ENCODE measurements around the gene KRTAP10-2.

KRTAP10-2 gene

DNA sequence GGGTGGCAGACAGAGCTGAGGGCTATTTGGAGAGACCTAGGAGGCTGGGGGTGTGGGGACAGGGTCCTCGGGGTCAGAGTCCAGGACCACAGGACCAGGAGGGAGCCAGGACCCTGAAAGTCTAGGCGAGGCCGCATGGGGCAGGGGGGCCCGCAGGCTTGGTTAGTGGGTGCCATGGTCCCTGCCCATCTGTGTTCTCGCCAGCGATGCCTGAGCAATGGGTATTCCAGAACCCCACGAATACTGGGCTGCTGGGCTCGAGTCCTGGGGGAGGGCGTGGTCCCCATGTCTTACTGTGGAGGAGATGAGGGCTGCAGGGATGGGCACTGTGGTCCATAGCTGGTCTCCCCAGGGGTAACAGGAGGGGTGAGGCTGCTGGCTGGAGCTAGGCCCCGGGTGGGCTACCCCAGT, 39.0 kb upstream of the KRTAP10-2 start:
- TF ChIP-seq, protein P1, sequence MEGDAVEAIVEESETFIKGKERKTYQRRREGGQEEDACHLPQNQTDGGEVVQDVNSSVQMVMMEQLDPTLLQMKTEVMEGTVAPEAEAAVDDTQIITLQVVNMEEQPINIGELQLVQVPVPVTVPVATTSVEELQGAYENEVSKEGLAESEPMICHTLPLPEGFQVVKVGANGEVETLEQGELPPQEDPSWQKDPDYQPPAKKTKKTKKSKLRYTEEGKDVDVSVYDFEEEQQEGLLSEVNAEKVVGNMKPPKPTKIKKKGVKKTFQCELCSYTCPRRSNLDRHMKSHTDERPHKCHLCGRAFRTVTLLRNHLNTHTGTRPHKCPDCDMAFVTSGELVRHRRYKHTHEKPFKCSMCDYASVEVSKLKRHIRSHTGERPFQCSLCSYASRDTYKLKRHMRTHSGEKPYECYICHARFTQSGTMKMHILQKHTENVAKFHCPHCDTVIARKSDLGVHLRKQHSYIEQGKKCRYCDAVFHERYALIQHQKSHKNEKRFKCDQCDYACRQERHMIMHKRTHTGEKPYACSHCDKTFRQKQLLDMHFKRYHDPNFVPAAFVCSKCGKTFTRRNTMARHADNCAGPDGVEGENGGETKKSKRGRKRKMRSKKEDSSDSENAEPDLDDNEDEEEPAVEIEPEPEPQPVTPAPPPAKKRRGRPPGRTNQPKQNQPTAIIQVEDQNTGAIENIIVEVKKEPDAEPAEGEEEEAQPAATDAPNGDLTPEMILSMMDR (IDR thresholded peaks at IDR 0.05; ENCODE audit: insufficient read depth, low read length, poor library complexity, severe bottlenecking), result no peak
- TF ChIP-seq EZH2phosphoT487 (conservative IDR thresholded peaks at IDR 0.05; ENCODE audit: low read length), result no peak
- H3K9me2 ChIP-seq (replicated peaks; ENCODE audit: insufficient read depth, low read length), result no peaks in the 10 kb centered on the region
- no peaks in the 10 kb centered on the region for H4K20me1 ChIP-seq (ENCODE audit: low read depth, low read length)
- H3K36me3 ChIP-seq (ENCODE audit: low read length), result no peaks in the 10 kb centered on the region
- no peak overlapping the region for H2AFZ ChIP-seq (ENCODE audit: low read depth, low read length, severe bottlenecking)
- no peaks in the 10 kb centered on the region for H3F3A ChIP-seq (ENCODE audit: insufficient read depth)
- no peak overlapping the region for H3K9ac ChIP-seq (ENCODE audit: low read length)
- no peaks in the 10 kb centered on the region for H3K27me3 ChIP-seq (ENCODE audit: low read length)
- H3K4me3 ChIP-seq (ENCODE audit: insufficient read depth, low read length, poor library complexity, severe bottlenecking), result no peak overlapping the region
- no peak overlapping the region for H3K27ac ChIP-seq (ENCODE audit: low read depth, low read length)
- H3K9me3 ChIP-seq (ENCODE audit: insufficient read depth, low read length), result no peaks in the 10 kb centered on the region
- no peak overlapping the region for H3K4me2 ChIP-seq (ENCODE audit: low read depth, low read length, poor library complexity, severe bottlenecking)
- H3K79me2 ChIP-seq (ENCODE audit: insufficient read depth, low read length), result no peaks in the 10 kb centered on the region

DNA sequence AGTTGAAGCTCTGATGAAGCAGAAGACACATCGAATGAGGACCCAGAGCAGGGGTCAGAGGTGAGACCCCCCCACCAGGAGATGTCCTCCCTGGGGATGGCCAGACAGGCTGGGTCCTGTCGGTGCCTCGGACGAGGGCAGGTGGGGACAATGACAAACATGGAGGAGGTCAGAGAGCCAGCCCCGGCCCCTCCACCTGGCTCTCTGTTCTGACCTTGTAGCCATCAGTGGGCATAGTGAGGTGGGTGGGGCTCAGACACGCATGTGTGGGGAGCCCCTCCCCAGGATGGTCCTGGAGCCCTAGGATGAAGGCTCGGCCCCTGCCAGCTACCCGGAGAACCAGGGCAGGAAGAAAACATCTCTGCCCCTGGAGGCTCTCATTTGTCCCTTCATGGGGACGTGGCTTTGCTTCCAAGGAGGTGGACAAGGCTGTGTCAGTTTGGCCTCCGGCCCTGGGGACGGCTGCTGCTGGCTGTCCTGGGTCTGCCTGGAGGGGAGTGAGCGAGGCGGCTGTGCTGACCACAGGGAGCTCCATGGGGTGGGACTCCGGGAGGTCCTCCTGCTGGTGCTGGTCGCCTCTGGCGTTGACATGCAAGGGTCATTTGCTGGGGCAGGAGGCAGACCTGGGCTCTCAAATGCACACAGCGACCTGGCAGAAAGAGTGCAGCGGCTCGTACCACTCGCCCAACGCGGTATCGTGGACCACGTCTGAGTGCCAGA, 38.4 kb upstream of the KRTAP10-2 start:
- H3K4me3 ChIP-seq (ENCODE audit: insufficient read depth, low read length, poor library complexity, severe bottlenecking), result no peak overlapping the region
- H3K27me3 ChIP-seq (ENCODE audit: low read length), result no peaks in the 10 kb centered on the region
- TF ChIP-seq, protein P1 (IDR thresholded peaks at IDR 0.05; ENCODE audit: insufficient read depth, low read length, poor library complexity, severe bottlenecking), result no peak
- TF ChIP-seq EZH2phosphoT487 (conservative IDR thresholded peaks at IDR 0.05; ENCODE audit: low read length), result no peak
- H2AFZ ChIP-seq (ENCODE audit: low read depth, low read length, severe bottlenecking), result no peak overlapping the region
- H3K27ac ChIP-seq (ENCODE audit: low read depth, low read length), result no peak overlapping the region
- no peaks in the 10 kb centered on the region for H3F3A ChIP-seq (ENCODE audit: insufficient read depth)
- H3K36me3 ChIP-seq (ENCODE audit: low read length), result no peaks in the 10 kb centered on the region
- H3K4me2 ChIP-seq (ENCODE audit: low read depth, low read length, poor library complexity, severe bottlenecking), result no peak overlapping the region
- no peaks in the 10 kb centered on the region for H3K9me3 ChIP-seq (ENCODE audit: insufficient read depth, low read length)
- no peaks in the 10 kb centered on the region for H4K20me1 ChIP-seq (ENCODE audit: low read depth, low read length)
- H3K9me2 ChIP-seq (replicated peaks; ENCODE audit: insufficient read depth, low read length), result no peaks in the 10 kb centered on the region
- H3K9ac ChIP-seq (ENCODE audit: low read length), result no peak overlapping the region
- no peaks in the 10 kb centered on the region for H3K79me2 ChIP-seq (ENCODE audit: insufficient read depth, low read length)

DNA sequence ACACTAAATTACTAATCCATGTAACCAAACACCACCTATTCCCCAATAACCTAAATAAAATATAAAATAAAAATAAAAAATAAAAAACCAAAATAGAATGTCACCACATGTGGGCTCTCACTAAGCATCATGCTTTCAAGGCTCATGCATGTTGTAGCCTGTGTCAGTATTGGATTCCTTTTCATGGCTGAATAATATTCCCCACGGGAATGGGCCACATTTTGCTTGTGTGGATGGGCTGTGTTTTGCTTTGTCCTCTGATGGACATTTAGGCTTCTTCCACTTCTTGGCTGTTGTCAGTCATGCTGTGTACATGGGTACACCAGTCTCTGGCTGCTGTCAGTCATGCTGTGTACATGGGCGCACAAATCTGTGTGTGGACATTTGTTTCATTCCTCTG, 37.8 kb upstream of the KRTAP10-2 start:
- no peak overlapping the region for H2AFZ ChIP-seq (ENCODE audit: low read depth, low read length, severe bottlenecking)
- H3K79me2 ChIP-seq (ENCODE audit: insufficient read depth, low read length), result no peaks in the 10 kb centered on the region
- TF ChIP-seq EZH2phosphoT487 (conservative IDR thresholded peaks at IDR 0.05; ENCODE audit: low read length), result no peak
- TF ChIP-seq, protein P1 (IDR thresholded peaks at IDR 0.05; ENCODE audit: insufficient read depth, low read length, poor library complexity, severe bottlenecking), result no peak
- no peaks in the 10 kb centered on the region for H3K36me3 ChIP-seq (ENCODE audit: low read length)
- no peaks in the 10 kb centered on the region for H3K9me2 ChIP-seq (replicated peaks; ENCODE audit: insufficient read depth, low read length)
- H4K20me1 ChIP-seq (ENCODE audit: low read depth, low read length), result no peaks in the 10 kb centered on the region
- no peaks in the 10 kb centered on the region for H3K27me3 ChIP-seq (ENCODE audit: low read length)
- H3K4me2 ChIP-seq (ENCODE audit: low read depth, low read length, poor library complexity, severe bottlenecking), result no peak overlapping the region
- no peaks in the 10 kb centered on the region for H3K9me3 ChIP-seq (ENCODE audit: insufficient read depth, low read length)
- no peak overlapping the region for H3K4me3 ChIP-seq (ENCODE audit: insufficient read depth, low read length, poor library complexity, severe bottlenecking)
- H3K9ac ChIP-seq (ENCODE audit: low read length), result no peak overlapping the region
- H3F3A ChIP-seq (ENCODE audit: insufficient read depth), result no peaks in the 10 kb centered on the region
- H3K27ac ChIP-seq (ENCODE audit: low read depth, low read length), result no peak overlapping the region
